AG09319 (cell line): ENCODE results near the gene PPP2R2B.

Source experiments
- DNase-seq: peaks from one replicate; pipeline ENCODE4 v3.0.0-alpha.2; 2010; ENCODE audit warnings: low read depth; ENCODE audit errors: extremely low read depth
- CTCF ChIP-seq: IDR thresholded peaks from 2 replicates; pipeline ENCODE4 v1.5.1; 2011; ENCODE audit warnings: low read depth, mild to moderate bottlenecking, inconsistent platforms, low read length, moderate library complexity

The PPP2R2B gene

GRCh38 chr5:146642410-146642809, 236.1 kb downstream of the PPP2R2B start:
- no peak for DNase-seq
- TF ChIP-seq CTCF, result no peak

- DNase-seq, result no peak
- TF ChIP-seq CTCF, result no peak
Measured at GRCh38 chr5:146641941-146642340, 236.6 kb downstream of the PPP2R2B start.

- TF ChIP-seq CTCF, result no peak
Measured at GRCh38 chr5:146640285-146640896, 238.2 kb downstream of the PPP2R2B start.

GRCh38 chr5:146635443-146635842, 243.1 kb downstream of the PPP2R2B start:
- DNase-seq, result no peak
- no peak for TF ChIP-seq CTCF

More at GRCh38 chr5:146640285-146640896, 238.2 kb downstream of the PPP2R2B start:
- DNase-seq, result no peak

GRCh38 chr5:146633323-146633764, 245.2 kb downstream of the PPP2R2B start:
- DNase-seq, result no peak
- no peak for TF ChIP-seq CTCF

GRCh38 chr5:146632620-146633322, 245.8 kb downstream of the PPP2R2B start:
- no peak for TF ChIP-seq CTCF
- no peak for DNase-seq

- no peak for DNase-seq
- no peak for TF ChIP-seq CTCF
Measured at GRCh38 chr5:146630472-146630871, 248.1 kb downstream of the PPP2R2B start.
